GM21619 (cell line): Measurements from ENCODE around the gene UBE2V1.
"Not testable (repeated sequence)": the region's sequence is repeated elsewhere in the genome, so short reads cannot be mapped to it uniquely, and the experiment has no call there.

Experiments
- ATAC-seq: cut with Tn5 transposase; IDR thresholded peaks from one replicate; pipeline ENCODE4 v1.9.1; 2021; ENCODE audit not compliant: unreplicated experiment

Gene UBE2V1

GRCh38 chr20:50112512-50113419, at the start of gene UBE2V1:
UBE2V1 (minus strand) TSS chr20:50113150; CDS start chr20:50113128, 22 bp downstream.
- peak; percentile 30 for ATAC-seq

DNA sequence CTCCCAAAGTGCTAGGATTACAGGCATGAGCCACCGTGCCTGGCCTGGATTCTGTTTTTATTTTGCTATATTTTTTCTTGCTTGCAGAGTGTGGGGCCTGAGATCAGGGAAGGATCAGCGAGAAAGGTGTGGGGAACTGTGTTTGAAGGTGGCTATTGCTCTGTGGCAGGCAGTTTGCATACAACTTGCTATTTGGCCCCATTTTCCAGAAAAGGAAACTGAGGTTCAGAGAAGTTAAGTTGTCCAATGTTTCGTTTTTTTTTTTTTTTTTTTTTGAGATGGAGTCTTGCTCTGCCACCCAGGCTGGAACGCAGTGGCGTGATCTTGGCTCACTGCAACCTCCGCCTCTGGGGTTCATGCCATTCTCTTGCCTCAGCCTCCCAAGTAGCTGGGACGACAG, 48.5 kb upstream of the UBE2V1 start:
- ATAC-seq, result not testable (repeated sequence)

DNA sequence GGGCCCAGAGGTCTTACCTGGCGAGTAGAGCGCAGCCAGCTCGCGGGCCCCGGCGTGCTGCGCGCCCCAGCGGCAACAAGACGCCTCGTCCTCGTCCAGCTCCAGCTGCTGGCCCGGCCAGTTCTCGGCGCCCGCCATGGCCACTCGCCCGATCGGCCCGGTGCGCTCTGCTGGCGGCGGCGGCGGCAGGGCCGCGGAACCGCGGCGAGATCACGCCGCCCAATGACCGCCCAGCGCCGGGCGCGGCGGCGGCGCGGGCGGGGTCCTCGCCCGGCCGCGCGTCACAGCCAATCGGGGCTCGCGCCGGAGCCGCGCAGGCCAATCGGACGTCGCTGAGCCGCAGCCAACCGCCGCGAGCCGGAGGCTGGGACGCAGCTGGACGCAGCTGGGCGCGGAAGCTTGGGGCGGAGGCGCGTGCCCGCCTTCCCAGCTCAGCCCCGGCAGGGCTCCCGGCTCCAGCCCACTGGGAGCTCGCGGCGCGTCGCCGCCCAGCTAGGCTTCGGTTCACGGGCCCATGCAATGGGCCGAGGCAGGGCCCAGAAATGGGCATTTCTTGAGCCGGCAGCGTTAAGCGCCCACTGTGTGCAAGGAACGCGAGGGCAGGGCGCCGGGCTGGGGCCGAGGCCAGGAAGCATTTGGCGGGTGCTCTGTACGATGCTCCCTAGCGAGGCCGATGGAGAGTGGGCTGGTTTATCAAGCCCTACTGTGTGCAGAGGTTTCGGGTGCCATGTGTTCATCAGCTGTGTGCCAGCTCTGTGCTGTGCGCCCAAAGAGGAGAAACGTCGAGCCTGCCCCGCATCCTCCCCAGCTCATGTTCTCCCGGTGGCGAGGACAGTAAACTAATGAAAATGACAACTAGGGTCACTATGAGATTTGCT, 40.8 kb upstream of the UBE2V1 start, which contains the start of gene PEDS1:
Gene PEDS1, minus strand, starts transcription at position 224 of the 878 bp plus-strand sequence. Its CDS starts 86 bp downstream, at position 138.
- peak; percentile 87 for ATAC-seq

DNA sequence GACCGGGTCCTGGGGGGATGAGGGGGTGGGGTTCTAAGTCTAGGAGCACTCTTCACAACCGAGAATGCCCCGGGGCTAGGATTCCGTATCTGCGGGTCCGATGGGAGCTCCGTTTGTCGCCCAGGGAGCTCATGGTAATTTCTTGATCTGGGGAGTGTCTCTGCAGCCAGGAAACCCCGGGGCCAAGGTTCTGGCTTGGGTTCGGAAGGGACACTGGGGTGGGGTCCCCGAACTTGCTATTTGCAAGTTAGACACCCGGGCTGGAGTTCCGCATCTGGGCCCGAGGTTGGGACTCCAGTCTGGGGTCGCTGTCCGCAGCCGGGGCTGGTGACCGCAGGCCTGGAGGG, 40.2 kb upstream of the UBE2V1 start:
- peak; percentile 6 for ATAC-seq

DNA sequence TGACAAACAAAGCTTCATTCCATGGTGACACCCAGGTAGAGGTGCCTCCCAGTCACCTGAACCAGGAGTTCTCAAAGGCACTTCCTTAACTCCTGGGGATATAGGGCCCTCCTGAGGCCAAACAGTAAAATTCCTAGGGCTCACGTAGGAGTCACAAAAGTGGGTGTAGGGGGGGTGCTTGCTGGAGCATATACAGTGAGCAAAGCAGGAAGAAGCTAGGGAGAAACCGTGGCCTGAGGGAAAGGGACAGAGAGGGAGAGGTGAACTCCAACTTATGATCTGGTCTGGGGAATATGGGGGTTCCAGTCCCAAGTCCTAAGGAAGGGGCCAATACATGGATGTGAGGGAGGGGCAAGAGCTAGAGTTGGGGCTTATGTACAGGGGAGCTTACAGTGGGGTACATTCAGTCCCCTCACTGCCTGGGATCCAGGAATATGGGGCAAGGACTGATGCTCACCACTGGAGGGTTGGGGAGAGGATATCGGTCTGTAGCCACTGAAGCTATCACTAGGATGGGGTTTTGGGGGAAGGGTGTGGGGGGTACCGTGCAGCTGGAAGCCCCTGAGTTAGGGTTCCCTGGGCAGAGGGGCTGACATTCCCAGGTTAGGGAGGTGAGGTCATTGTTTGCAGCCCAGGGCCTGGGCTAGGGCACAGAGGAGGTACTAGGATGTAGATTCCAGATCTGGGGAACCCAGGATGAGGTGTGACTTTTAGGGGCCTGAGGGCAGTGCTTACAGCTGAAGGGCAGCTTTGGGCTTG, 39.6 kb upstream of the UBE2V1 start:
- ATAC-seq, result no peak

DNA sequence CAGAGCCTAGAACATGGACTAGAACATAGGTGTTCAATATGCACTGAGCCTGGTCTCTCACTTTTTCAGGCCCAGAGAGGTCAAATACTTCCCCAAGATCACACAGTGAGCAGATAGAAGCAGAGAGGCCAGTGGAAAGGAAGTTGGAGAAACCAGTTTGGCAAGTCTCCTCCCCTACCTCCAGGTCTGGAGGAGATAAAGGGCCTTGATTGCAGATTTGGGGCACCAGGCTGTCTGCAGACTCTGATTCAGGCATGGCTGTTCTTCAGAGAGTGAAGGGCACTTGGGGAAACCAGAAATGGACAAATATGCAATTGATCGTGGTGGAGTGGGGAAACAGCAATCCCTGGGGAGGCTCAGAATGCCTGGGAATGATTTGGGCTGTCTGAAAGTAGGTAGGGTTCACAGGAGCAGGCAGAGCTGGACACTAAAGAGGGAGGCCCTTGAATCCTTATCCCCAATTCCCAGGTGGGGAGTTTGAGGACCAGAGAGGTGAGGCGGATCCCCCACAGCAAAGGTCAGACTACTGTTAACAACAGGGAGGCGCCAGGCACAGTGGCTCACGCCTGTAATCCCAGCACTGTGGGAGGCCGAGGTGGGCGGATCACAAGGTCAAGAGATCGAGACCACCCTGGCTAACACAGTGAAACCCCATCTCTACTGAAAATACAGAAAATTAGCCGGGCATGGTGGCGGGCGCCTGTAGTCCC, 38.2 kb upstream of the UBE2V1 start:
- ATAC-seq, result no peak

DNA sequence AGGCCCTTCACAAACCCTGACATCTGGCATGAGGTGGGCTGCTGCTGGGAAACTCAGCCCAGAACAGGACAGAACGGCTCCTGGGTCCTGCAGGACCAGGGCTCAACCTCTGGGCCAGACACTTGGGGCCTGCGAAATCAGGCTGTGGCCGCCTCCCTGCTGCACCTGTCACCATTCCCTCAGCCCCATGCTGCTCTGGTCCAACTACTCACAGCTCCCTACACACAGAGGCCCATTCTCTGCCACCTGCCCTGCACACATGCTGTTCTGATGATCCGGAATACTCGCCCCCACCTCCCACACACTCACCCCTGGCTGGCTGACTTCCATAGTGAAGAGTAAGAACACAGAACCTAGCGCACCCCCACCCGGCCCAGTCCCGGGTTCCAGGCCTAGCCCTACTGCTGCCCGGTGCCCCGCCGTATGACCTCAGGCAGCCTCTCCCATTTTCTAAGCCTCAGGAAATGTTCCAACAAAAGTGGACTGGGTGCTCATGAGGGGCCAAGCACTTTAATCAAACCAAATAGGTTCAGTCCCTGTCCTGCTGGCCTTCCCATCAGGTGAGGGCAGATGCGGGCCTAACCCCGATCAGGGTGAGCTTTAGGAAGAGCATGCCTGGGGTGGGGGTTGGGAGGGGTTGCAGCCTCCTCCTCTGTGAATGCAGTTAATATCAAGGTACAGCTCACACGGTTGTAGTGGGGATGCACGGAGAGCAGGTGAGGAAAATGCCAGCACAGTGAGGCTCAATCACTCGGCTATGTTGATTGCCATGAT, 36.7 kb upstream of the UBE2V1 start:
- ATAC-seq, result no peak

GRCh38 chr20:50146732-50147662, 34.0 kb upstream of the UBE2V1 start:
- no peak for ATAC-seq

- ATAC-seq, result no peak
Measured at GRCh38 chr20:50146214-50146613, 33.3 kb upstream of the UBE2V1 start.

DNA sequence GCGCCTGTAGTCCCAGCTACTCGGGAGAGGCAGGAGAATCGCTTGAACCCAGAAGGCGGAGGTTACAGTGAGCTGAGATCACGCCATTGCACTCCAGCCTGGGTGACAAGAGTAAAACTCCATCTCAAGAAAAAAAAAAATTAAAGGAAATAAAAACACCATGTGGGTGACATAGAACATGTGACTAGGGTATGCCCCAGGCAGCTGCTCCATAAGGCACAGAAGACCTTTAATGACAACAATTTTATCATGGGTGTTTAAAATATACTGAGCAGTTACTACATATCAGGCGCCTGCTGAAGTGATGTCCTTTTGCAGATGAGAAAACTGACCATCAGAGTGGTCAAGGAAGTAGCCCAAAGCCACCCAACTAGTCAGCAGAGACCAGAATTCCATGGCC, 32.6 kb upstream of the UBE2V1 start:
- no peak for ATAC-seq

DNA sequence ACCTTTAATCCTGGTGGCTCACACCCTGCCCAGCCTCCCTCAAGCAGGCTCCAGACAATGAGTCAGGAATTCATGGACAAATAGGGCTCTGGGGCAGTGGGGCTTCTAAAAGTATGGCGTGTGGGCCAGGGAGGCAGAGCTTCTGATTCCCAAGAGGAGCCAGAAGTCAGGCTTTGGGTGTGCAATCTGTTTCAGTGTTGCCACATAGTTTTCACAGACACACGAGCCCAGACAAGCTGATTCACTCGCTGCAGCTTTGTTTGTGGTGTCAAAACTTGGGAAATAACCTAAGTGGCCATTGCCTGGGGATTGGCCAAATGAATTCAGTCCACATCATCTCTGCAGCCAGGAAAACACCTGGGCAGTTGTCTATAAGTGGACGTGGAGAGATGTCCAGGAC, 31.4 kb upstream of the UBE2V1 start:
- ATAC-seq, result no peak

- ATAC-seq, result no peak
Measured at GRCh38 chr20:50142812-50143211, 29.9 kb upstream of the UBE2V1 start.

DNA sequence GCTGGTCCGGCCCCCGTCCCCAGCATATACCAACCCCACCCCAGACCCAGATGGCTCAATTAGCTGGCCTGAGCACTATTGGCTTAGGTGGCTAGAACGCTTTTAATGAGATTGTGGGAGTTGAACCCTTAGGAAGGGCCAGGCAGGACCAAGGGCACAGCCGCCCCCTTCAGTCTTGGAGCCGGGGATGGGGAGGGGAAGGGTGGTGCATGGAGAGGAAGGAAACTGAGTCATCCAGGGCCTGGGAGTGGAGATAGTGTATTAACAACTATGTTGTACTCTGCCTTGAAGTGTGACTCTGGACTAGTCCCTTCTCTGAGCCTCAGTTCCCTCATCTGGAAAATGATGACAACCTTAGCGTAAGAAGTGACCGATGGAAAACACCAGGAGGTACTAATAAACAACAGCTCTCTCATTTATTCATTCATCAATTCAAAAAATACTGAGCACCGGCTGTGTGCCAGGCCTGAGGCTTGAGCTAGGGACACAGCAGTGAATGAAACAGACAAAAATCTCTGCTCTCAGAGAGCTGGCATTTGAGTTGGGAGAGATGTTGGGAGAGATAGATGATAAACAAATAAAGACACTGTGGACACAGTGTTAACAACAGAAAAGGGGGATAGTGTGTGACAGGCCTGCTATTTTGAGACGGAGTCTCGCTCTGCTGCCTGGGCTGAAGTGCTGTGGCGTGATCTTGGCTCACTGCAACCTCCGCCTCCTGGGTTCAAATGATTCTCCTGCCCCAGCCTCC, 29.0 kb upstream of the UBE2V1 start:
- no peak for ATAC-seq

GRCh38 chr20:50141018-50141675, 28.2 kb upstream of the UBE2V1 start:
- ATAC-seq, result no peak

- no peak for ATAC-seq
Measured at GRCh38 chr20:50140339-50140859, 27.4 kb upstream of the UBE2V1 start.

GRCh38 chr20:50138479-50139393, 25.8 kb upstream of the UBE2V1 start:
- ATAC-seq, result no peak
